OCI-LY3 (cell line): ENCODE data around the gene KLF11.

ENCODE experiments used
- CTCF ChIP-seq: fragments of 200-600, 300-600 bp; sonication (generic); IDR thresholded peaks from 2 replicates; pipeline ENCODE4 v1.5.1; 2014; ENCODE audit warnings: antibody characterized with exemption, low read length, low read depth
- EZH2phosphoT487 ChIP-seq: fragments of 200-600 bp; shearing (Covaris generic); IDR thresholded peaks from 2 replicates; pipeline ENCODE4 v1.6.1; 2018; ENCODE audit warnings: antibody characterized with exemption, mixed run types, low read depth

DNA sequence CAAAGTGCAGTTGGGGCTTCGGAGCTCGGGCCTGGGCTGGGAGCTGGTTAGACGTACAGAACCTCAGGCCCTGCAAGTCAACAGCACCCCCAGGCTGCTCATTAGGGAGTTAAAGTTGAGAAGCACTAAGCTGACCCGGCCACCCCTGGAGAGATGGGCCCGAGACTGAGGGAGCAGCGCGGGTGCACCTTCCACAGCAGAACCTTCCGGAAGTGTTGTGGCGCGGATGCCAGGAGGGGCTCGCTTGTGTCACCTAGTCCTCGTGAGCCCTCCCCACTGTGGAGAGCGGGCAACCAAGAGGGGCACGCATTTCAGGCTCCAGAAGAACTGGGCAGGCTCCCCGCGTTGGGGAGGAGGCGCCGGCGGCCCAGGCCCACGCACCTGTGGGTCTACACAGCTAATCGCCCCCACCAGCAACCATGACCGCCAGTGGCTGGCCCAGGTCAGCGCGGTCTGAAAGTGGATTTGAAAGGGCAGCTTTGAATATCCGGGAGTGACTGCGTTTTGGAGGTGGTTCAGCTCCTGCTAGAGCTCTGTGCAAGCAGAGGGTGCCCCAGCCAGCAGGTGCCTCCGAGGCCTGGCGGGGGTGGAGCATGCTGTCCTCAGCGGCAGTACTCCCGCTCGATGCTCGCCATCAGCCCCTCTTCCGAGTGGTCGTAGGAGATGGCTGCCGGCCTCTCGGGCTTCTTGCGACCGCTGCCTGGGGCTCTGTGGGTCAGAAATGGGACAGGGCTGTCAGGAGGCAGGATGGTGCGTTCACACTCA is 15.1 kb downstream of the KLF11 start:
- TF ChIP-seq CTCF = no peak
- no peak for TF ChIP-seq EZH2phosphoT487
